ENCODE data around the gene SLC6A12. TPM values are rescaled to one million over a fixed set of nuclear protein-coding genes. Genes with fewer than 3 reads are reported as not detected.

The SLC6A12 gene
- not detected for total RNA-seq

- no peaks in the 10 kb centered on the region for H3K36me3 ChIP-seq (ENCODE audit: control insufficient read depth in 3 of 3, insufficient read depth in 3 of 3, low read length in 3 of 3)
- no peaks in the 10 kb centered on the region for H3K9me3 ChIP-seq (ENCODE audit: control insufficient read depth in 3 of 3, low read length in 3 of 3)
- no peak within 1 kb of the TSS for H3K27ac ChIP-seq (ENCODE audit: low read depth, low read length)
- peak within 1 kb of the TSS in 2 of 3 donors; percentile 31 to 38 for H3K4me3 ChIP-seq (ENCODE audit: low read length in 3 of 3)
- H3K9ac ChIP-seq (ENCODE audit: low read depth in 1 of 3, low read length in 3 of 3), result peak within 1 kb of the TSS in 1 of 3 donors; percentile 25
- H3K4me1 ChIP-seq (ENCODE audit: control insufficient read depth in 3 of 3, insufficient read depth in 3 of 3, low read length in 3 of 3), result peaks cover 6 to 12% (median 7%) of the 10 kb centered on the region in 3 donors
- H3K27me3 ChIP-seq (ENCODE audit: control insufficient read depth in 3 of 3, insufficient read depth in 3 of 3, low read length in 3 of 3), result peaks cover 21 to 23% (median 22%) of the 10 kb centered on the region in 3 donors
Measured at GRCh38 chr12:214003-214741, at the start of gene SLC6A12. SLC6A12 (minus strand) TSS chr12:214157; CDS start chr12:209986, 4,171 bp downstream.

- Histone ChIP-seq H3K36me3 (ENCODE audit: control insufficient read depth in 3 of 3, insufficient read depth in 3 of 3, low read length in 3 of 3) (no peaks in the 10 kb centered on the region), H3K27me3 (ENCODE audit: control insufficient read depth in 3 of 3, insufficient read depth in 3 of 3, low read length in 3 of 3) (peaks cover 10 to 13% (median 12%) of the 10 kb centered on the region in 3 donors), H3K4me3 (ENCODE audit: low read length in 3 of 3) (no peak overlapping the region), H3K27ac (ENCODE audit: low read depth, low read length) (no peak overlapping the region), H3K4me1 (ENCODE audit: control insufficient read depth in 3 of 3, insufficient read depth in 3 of 3, low read length in 3 of 3) (peaks cover 0 to 4% (median 0%) of the 10 kb centered on the region in 3 donors), H3K9ac (ENCODE audit: low read depth in 1 of 3, low read length in 3 of 3) (no peak overlapping the region), H3K9me3 (ENCODE audit: control insufficient read depth in 3 of 3, low read length in 3 of 3) (no peaks in the 10 kb centered on the region)
Measured at GRCh38 chr12:263574-263973, 49.6 kb upstream of the SLC6A12 start.

GRCh38 chr12:262817-263216 lies 48.9 kb upstream of the SLC6A12 start, which contains the start of gene SLC6A13:
SLC6A13 (minus strand) TSS chr12:262836; CDS start chr12:260052, 2,784 bp downstream.
- peaks cover 0 to 4% (median 0%) of the 10 kb centered on the region in 3 donors for H3K4me1 ChIP-seq (ENCODE audit: control insufficient read depth in 3 of 3, insufficient read depth in 3 of 3, low read length in 3 of 3)
- H3K4me3 ChIP-seq (ENCODE audit: low read length in 3 of 3), result no peak within 1 kb of the TSS
- no peak within 1 kb of the TSS for H3K27ac ChIP-seq (ENCODE audit: low read depth, low read length)
- H3K36me3 ChIP-seq (ENCODE audit: control insufficient read depth in 3 of 3, insufficient read depth in 3 of 3, low read length in 3 of 3), result no peaks in the 10 kb centered on the region
- H3K27me3 ChIP-seq (ENCODE audit: control insufficient read depth in 3 of 3, insufficient read depth in 3 of 3, low read length in 3 of 3), result peaks cover 13 to 21% (median 14%) of the 10 kb centered on the region in 3 donors
- no peaks in the 10 kb centered on the region for H3K9me3 ChIP-seq (ENCODE audit: control insufficient read depth in 3 of 3, low read length in 3 of 3)
- no peak within 1 kb of the TSS for H3K9ac ChIP-seq (ENCODE audit: low read depth in 1 of 3, low read length in 3 of 3)

- Histone ChIP-seq H3K4me3 (ENCODE audit: low read length in 3 of 3) (no peak overlapping the region), H3K4me1 (ENCODE audit: control insufficient read depth in 3 of 3, insufficient read depth in 3 of 3, low read length in 3 of 3) (peaks cover 0 to 4% (median 0%) of the 10 kb centered on the region in 3 donors), H3K9me3 (ENCODE audit: control insufficient read depth in 3 of 3, low read length in 3 of 3) (no peaks in the 10 kb centered on the region), H3K36me3 (ENCODE audit: control insufficient read depth in 3 of 3, insufficient read depth in 3 of 3, low read length in 3 of 3) (no peaks in the 10 kb centered on the region), H3K27ac (ENCODE audit: low read depth, low read length) (no peak overlapping the region), H3K27me3 (ENCODE audit: control insufficient read depth in 3 of 3, insufficient read depth in 3 of 3, low read length in 3 of 3) (peaks cover 19 to 24% (median 21%) of the 10 kb centered on the region in 3 donors), H3K9ac (ENCODE audit: low read depth in 1 of 3, low read length in 3 of 3) (no peak overlapping the region)
Measured at GRCh38 chr12:262113-262512, 48.2 kb upstream of the SLC6A12 start.

GRCh38 chr12:257521-258321 lies 43.8 kb upstream of the SLC6A12 start:
- Histone ChIP-seq H3K4me1 (ENCODE audit: control insufficient read depth in 3 of 3, insufficient read depth in 3 of 3, low read length in 3 of 3) (peaks cover 0 to 4% (median 0%) of the 10 kb centered on the region in 3 donors), H3K27me3 (ENCODE audit: control insufficient read depth in 3 of 3, insufficient read depth in 3 of 3, low read length in 3 of 3) (peaks cover 22 to 28% (median 26%) of the 10 kb centered on the region in 3 donors), H3K4me3 (ENCODE audit: low read length in 3 of 3) (no peak overlapping the region), H3K9ac (ENCODE audit: low read depth in 1 of 3, low read length in 3 of 3) (no peak overlapping the region), H3K36me3 (ENCODE audit: control insufficient read depth in 3 of 3, insufficient read depth in 3 of 3, low read length in 3 of 3) (no peaks in the 10 kb centered on the region), H3K27ac (ENCODE audit: low read depth, low read length) (no peak overlapping the region), H3K9me3 (ENCODE audit: control insufficient read depth in 3 of 3, low read length in 3 of 3) (no peaks in the 10 kb centered on the region)

- H3K27ac ChIP-seq (ENCODE audit: low read depth, low read length), result no peak overlapping the region
- no peaks in the 10 kb centered on the region for H3K36me3 ChIP-seq (ENCODE audit: control insufficient read depth in 3 of 3, insufficient read depth in 3 of 3, low read length in 3 of 3)
- no peak overlapping the region for H3K9ac ChIP-seq (ENCODE audit: low read depth in 1 of 3, low read length in 3 of 3)
- H3K9me3 ChIP-seq (ENCODE audit: control insufficient read depth in 3 of 3, low read length in 3 of 3), result no peaks in the 10 kb centered on the region
- peaks cover 22 to 28% (median 26%) of the 10 kb centered on the region in 3 donors for H3K27me3 ChIP-seq (ENCODE audit: control insufficient read depth in 3 of 3, insufficient read depth in 3 of 3, low read length in 3 of 3)
- no peaks in the 10 kb centered on the region for H3K4me1 ChIP-seq (ENCODE audit: control insufficient read depth in 3 of 3, insufficient read depth in 3 of 3, low read length in 3 of 3)
- no peak overlapping the region for H3K4me3 ChIP-seq (ENCODE audit: low read length in 3 of 3)
Measured at GRCh38 chr12:256958-257357, 43.0 kb upstream of the SLC6A12 start.

GRCh38 chr12:256225-256624 lies 42.3 kb upstream of the SLC6A12 start:
- H3K27ac ChIP-seq (ENCODE audit: low read depth, low read length), result no peak overlapping the region
- H3K4me3 ChIP-seq (ENCODE audit: low read length in 3 of 3), result no peak overlapping the region
- H3K27me3 ChIP-seq (ENCODE audit: control insufficient read depth in 3 of 3, insufficient read depth in 3 of 3, low read length in 3 of 3), result peaks cover 22 to 27% (median 26%) of the 10 kb centered on the region in 3 donors
- no peaks in the 10 kb centered on the region for H3K36me3 ChIP-seq (ENCODE audit: control insufficient read depth in 3 of 3, insufficient read depth in 3 of 3, low read length in 3 of 3)
- H3K9ac ChIP-seq (ENCODE audit: low read depth in 1 of 3, low read length in 3 of 3), result no peak overlapping the region
- H3K4me1 ChIP-seq (ENCODE audit: control insufficient read depth in 3 of 3, insufficient read depth in 3 of 3, low read length in 3 of 3), result no peaks in the 10 kb centered on the region
- H3K9me3 ChIP-seq (ENCODE audit: control insufficient read depth in 3 of 3, low read length in 3 of 3), result no peaks in the 10 kb centered on the region

- no peaks in the 10 kb centered on the region for H3K9me3 ChIP-seq (ENCODE audit: control insufficient read depth in 3 of 3, low read length in 3 of 3)
- no peaks in the 10 kb centered on the region for H3K36me3 ChIP-seq (ENCODE audit: control insufficient read depth in 3 of 3, insufficient read depth in 3 of 3, low read length in 3 of 3)
- no peak overlapping the region for H3K4me3 ChIP-seq (ENCODE audit: low read length in 3 of 3)
- no peaks in the 10 kb centered on the region for H3K4me1 ChIP-seq (ENCODE audit: control insufficient read depth in 3 of 3, insufficient read depth in 3 of 3, low read length in 3 of 3)
- H3K9ac ChIP-seq (ENCODE audit: low read depth in 1 of 3, low read length in 3 of 3), result no peak overlapping the region
- no peak overlapping the region for H3K27ac ChIP-seq (ENCODE audit: low read depth, low read length)
- H3K27me3 ChIP-seq (ENCODE audit: control insufficient read depth in 3 of 3, insufficient read depth in 3 of 3, low read length in 3 of 3), result peaks cover 16 to 21% (median 18%) of the 10 kb centered on the region in 3 donors
Measured at GRCh38 chr12:254912-255311, 41.0 kb upstream of the SLC6A12 start.

- Histone ChIP-seq H3K4me1 (ENCODE audit: control insufficient read depth in 3 of 3, insufficient read depth in 3 of 3, low read length in 3 of 3) (no peaks in the 10 kb centered on the region), H3K4me3 (ENCODE audit: low read length in 3 of 3) (no peak overlapping the region), H3K27me3 (ENCODE audit: control insufficient read depth in 3 of 3, insufficient read depth in 3 of 3, low read length in 3 of 3) (peaks cover 10 to 18% (median 17%) of the 10 kb centered on the region in 3 donors), H3K27ac (ENCODE audit: low read depth, low read length) (no peak overlapping the region), H3K9ac (ENCODE audit: low read depth in 1 of 3, low read length in 3 of 3) (no peak overlapping the region), H3K36me3 (ENCODE audit: control insufficient read depth in 3 of 3, insufficient read depth in 3 of 3, low read length in 3 of 3) (no peaks in the 10 kb centered on the region), H3K9me3 (ENCODE audit: control insufficient read depth in 3 of 3, low read length in 3 of 3) (no peaks in the 10 kb centered on the region)
Measured at GRCh38 chr12:254039-254438, 40.1 kb upstream of the SLC6A12 start.

Data from skeletal muscle tissue (tissue), 4 donors.